Fibroblast of lung (primary cell): Measurements from ENCODE around the gene HSPA12B.

Source experiments
- EZH2 ChIP-seq: IDR thresholded peaks from 2 replicates; pipeline ENCODE4 v1.5.1; 2012; ENCODE audit warnings: low read length, control low read depth, mild to moderate bottlenecking; ENCODE audit errors: missing control alignments
- TF ChIP-seq, protein P1 (sequence below), 2 donors: IDR thresholded peaks in 1 of 2; conservative IDR thresholded peaks in 1 of 2; 1 replicate in 1 of 2; 2 replicates in 1 of 2; pipeline ENCODE4 v1.5.1; 2011 to 2012; ENCODE audit warnings: low read length in 2 of 2, control low read depth in 1 of 2, inconsistent platforms in 1 of 2, low read depth in 1 of 2, mild to moderate bottlenecking in 1 of 2

DNA sequence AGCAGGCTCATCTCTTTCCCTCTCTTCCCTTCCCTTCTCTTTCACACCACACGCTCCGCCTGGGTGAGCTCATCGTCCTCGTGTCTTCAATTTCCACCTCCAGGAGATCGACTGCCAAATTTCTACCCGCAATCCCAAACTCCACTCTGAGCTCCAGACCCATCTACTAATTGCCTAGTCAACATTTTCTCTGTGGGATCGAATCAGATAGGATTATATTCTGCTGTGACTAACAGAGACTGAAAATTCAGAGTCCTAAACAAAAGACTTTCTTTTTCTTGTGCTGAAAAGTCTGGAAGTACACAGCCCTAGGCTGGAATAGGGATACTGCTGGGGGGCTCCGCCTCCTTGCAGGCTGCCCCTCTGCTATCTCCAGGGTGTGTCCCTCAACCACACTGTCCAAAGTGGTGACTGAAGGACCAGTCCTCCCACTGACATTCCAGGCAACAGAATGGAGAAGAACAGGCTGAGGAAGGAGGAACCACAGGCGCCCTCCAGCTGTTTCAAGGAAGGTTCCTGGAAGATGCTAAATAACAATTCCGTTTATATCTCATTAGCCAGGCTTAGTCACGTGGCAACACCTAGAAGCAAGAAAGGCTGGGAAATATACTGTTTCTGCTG is 5.0 kb upstream of the HSPA12B start:
- TF ChIP-seq, protein P1, sequence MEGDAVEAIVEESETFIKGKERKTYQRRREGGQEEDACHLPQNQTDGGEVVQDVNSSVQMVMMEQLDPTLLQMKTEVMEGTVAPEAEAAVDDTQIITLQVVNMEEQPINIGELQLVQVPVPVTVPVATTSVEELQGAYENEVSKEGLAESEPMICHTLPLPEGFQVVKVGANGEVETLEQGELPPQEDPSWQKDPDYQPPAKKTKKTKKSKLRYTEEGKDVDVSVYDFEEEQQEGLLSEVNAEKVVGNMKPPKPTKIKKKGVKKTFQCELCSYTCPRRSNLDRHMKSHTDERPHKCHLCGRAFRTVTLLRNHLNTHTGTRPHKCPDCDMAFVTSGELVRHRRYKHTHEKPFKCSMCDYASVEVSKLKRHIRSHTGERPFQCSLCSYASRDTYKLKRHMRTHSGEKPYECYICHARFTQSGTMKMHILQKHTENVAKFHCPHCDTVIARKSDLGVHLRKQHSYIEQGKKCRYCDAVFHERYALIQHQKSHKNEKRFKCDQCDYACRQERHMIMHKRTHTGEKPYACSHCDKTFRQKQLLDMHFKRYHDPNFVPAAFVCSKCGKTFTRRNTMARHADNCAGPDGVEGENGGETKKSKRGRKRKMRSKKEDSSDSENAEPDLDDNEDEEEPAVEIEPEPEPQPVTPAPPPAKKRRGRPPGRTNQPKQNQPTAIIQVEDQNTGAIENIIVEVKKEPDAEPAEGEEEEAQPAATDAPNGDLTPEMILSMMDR (conservative IDR thresholded peaks at IDR 0.05 in 1 of 2, IDR thresholded peaks at IDR 0.05 in 1 of 2; ENCODE audit: low read depth in 1 of 2, low read length in 2 of 2): no peak
- TF ChIP-seq EZH2: no peak
